ENCODE data around the gene NUP133.
"Not testable (repeated sequence)": the region's sequence is repeated elsewhere in the genome, so short reads cannot be mapped to it uniquely, and the experiment has no call there.

Gene NUP133

GRCh38 chr1:229479660-229480399 is 28.3 kb downstream of the NUP133 start:
- Mint-ChIP-seq H3K4me3 (no peak overlapping the region), H3K36me3 (ENCODE audit: low read depth) (peaks cover 29% of the 10 kb centered on the region), H3K9me3 (no peaks in the 10 kb centered on the region), H3K27me3 (ENCODE audit: low read depth) (no peaks in the 10 kb centered on the region), H3K27ac (no peak overlapping the region), H3K4me1 (ENCODE audit: low read depth) (peaks cover 13% of the 10 kb centered on the region)

GRCh38 chr1:229478852-229479251 is 29.3 kb downstream of the NUP133 start:
- H3K36me3 Mint-ChIP-seq (ENCODE audit: low read depth): peaks cover 33% of the 10 kb centered on the region
- peaks cover 13% of the 10 kb centered on the region for H3K4me1 Mint-ChIP-seq (ENCODE audit: low read depth)
- no peaks in the 10 kb centered on the region for H3K9me3 Mint-ChIP-seq
- H3K27ac Mint-ChIP-seq: no peak overlapping the region
- H3K27me3 Mint-ChIP-seq (ENCODE audit: low read depth): no peaks in the 10 kb centered on the region
- no peak overlapping the region for H3K4me3 Mint-ChIP-seq

GRCh38 chr1:229475859-229476258 is 32.3 kb downstream of the NUP133 start:
- H3K36me3 Mint-ChIP-seq (ENCODE audit: low read depth): peaks cover 25% of the 10 kb centered on the region
- not testable (repeated sequence) for H3K27me3 Mint-ChIP-seq (ENCODE audit: low read depth); H3K4me3 Mint-ChIP-seq; H3K4me1 Mint-ChIP-seq (ENCODE audit: low read depth); H3K9me3 Mint-ChIP-seq; H3K27ac Mint-ChIP-seq

- Mint-ChIP-seq H3K9me3 (no peaks in the 10 kb centered on the region), H3K27me3 (ENCODE audit: low read depth) (no peaks in the 10 kb centered on the region), H3K4me3 (no peak overlapping the region), H3K27ac (no peak overlapping the region), H3K36me3 (ENCODE audit: low read depth) (peaks cover 28% of the 10 kb centered on the region), H3K4me1 (ENCODE audit: low read depth) (peaks cover 3% of the 10 kb centered on the region)
These were observed 33.6 kb downstream of the NUP133 start for GRCh38 chr1:229474509-229474908.

- Mint-ChIP-seq H3K36me3 (ENCODE audit: low read depth) (peaks cover 39% of the 10 kb centered on the region), H3K27me3 (ENCODE audit: low read depth) (no peaks in the 10 kb centered on the region), H3K4me3 (no peak overlapping the region), H3K27ac (no peak overlapping the region), H3K4me1 (ENCODE audit: low read depth) (no peaks in the 10 kb centered on the region), H3K9me3 (no peaks in the 10 kb centered on the region)
These were observed 37.0 kb downstream of the NUP133 start for GRCh38 chr1:229471175-229471574.

- Mint-ChIP-seq H3K4me3 (no peak overlapping the region), H3K36me3 (ENCODE audit: low read depth) (peaks cover 39% of the 10 kb centered on the region), H3K9me3 (no peaks in the 10 kb centered on the region), H3K27ac (no peak overlapping the region), H3K4me1 (ENCODE audit: low read depth) (no peaks in the 10 kb centered on the region), H3K27me3 (ENCODE audit: low read depth) (no peaks in the 10 kb centered on the region)
These were observed 37.6 kb downstream of the NUP133 start for GRCh38 chr1:229470406-229471043.

- H3K27ac Mint-ChIP-seq: no peak overlapping the region
- no peaks in the 10 kb centered on the region for H3K27me3 Mint-ChIP-seq (ENCODE audit: low read depth)
- H3K36me3 Mint-ChIP-seq (ENCODE audit: low read depth): peaks cover 41% of the 10 kb centered on the region
- H3K4me3 Mint-ChIP-seq: no peak overlapping the region
- no peaks in the 10 kb centered on the region for H3K9me3 Mint-ChIP-seq
- H3K4me1 Mint-ChIP-seq (ENCODE audit: low read depth): no peaks in the 10 kb centered on the region
These were observed 41.3 kb downstream of the NUP133 start for GRCh38 chr1:229466887-229467286.

- Mint-ChIP-seq H3K4me1 (ENCODE audit: low read depth) (no peaks in the 10 kb centered on the region), H3K27ac (no peak overlapping the region), H3K9me3 (no peaks in the 10 kb centered on the region), H3K4me3 (no peak overlapping the region), H3K36me3 (ENCODE audit: low read depth) (peaks cover 48% of the 10 kb centered on the region), H3K27me3 (ENCODE audit: low read depth) (no peaks in the 10 kb centered on the region)
These were observed 43.5 kb downstream of the NUP133 start for GRCh38 chr1:229464672-229465071.

GRCh38 chr1:229461032-229461668 is 47.0 kb downstream of the NUP133 start:
- H3K4me3 Mint-ChIP-seq: no peak overlapping the region
- no peaks in the 10 kb centered on the region for H3K4me1 Mint-ChIP-seq (ENCODE audit: low read depth)
- H3K27me3 Mint-ChIP-seq (ENCODE audit: low read depth): no peaks in the 10 kb centered on the region
- no peaks in the 10 kb centered on the region for H3K9me3 Mint-ChIP-seq
- peaks cover 43% of the 10 kb centered on the region for H3K36me3 Mint-ChIP-seq (ENCODE audit: low read depth)
- no peak overlapping the region for H3K27ac Mint-ChIP-seq

GRCh38 chr1:229459815-229460214 is 48.3 kb downstream of the NUP133 start:
- no peak overlapping the region for H3K27ac Mint-ChIP-seq
- peaks cover 42% of the 10 kb centered on the region for H3K36me3 Mint-ChIP-seq (ENCODE audit: low read depth)
- no peaks in the 10 kb centered on the region for H3K9me3 Mint-ChIP-seq
- no peaks in the 10 kb centered on the region for H3K4me1 Mint-ChIP-seq (ENCODE audit: low read depth)
- no peaks in the 10 kb centered on the region for H3K27me3 Mint-ChIP-seq (ENCODE audit: low read depth)
- no peak overlapping the region for H3K4me3 Mint-ChIP-seq

- no peak overlapping the region for H3K27ac Mint-ChIP-seq
- H3K36me3 Mint-ChIP-seq (ENCODE audit: low read depth): peaks cover 31% of the 10 kb centered on the region
- H3K9me3 Mint-ChIP-seq: no peaks in the 10 kb centered on the region
- no peaks in the 10 kb centered on the region for H3K27me3 Mint-ChIP-seq (ENCODE audit: low read depth)
- no peaks in the 10 kb centered on the region for H3K4me1 Mint-ChIP-seq (ENCODE audit: low read depth)
- no peak overlapping the region for H3K4me3 Mint-ChIP-seq
These were observed 50.7 kb downstream of the NUP133 start for GRCh38 chr1:229457436-229457835.

- Mint-ChIP-seq H3K4me3 (no peak overlapping the region), H3K4me1 (ENCODE audit: low read depth) (no peaks in the 10 kb centered on the region), H3K9me3 (no peaks in the 10 kb centered on the region), H3K36me3 (ENCODE audit: low read depth) (peaks cover 34% of the 10 kb centered on the region), H3K27ac (no peak overlapping the region), H3K27me3 (ENCODE audit: low read depth) (no peaks in the 10 kb centered on the region)
These were observed 52.1 kb downstream of the NUP133 start for GRCh38 chr1:229456016-229456415.

- H3K4me3 Mint-ChIP-seq: no peak overlapping the region
- peaks cover 24% of the 10 kb centered on the region for H3K36me3 Mint-ChIP-seq (ENCODE audit: low read depth)
- no peak overlapping the region for H3K27ac Mint-ChIP-seq
- H3K4me1 Mint-ChIP-seq (ENCODE audit: low read depth): no peaks in the 10 kb centered on the region
- no peaks in the 10 kb centered on the region for H3K9me3 Mint-ChIP-seq
- no peaks in the 10 kb centered on the region for H3K27me3 Mint-ChIP-seq (ENCODE audit: low read depth)
These were observed 54.1 kb downstream of the NUP133 start for GRCh38 chr1:229454056-229454455.

GRCh38 chr1:229452956-229453801 is 55.0 kb downstream of the NUP133 start:
- Mint-ChIP-seq H3K36me3 (ENCODE audit: low read depth) (peaks cover 29% of the 10 kb centered on the region), H3K9me3 (no peaks in the 10 kb centered on the region), H3K4me3 (no peak overlapping the region), H3K27ac (no peak overlapping the region), H3K27me3 (ENCODE audit: low read depth) (no peaks in the 10 kb centered on the region), H3K4me1 (ENCODE audit: low read depth) (no peaks in the 10 kb centered on the region)

All from T-helper 1 cell treated with Interleukin-12 subunit alpha and Interleukin-12 subunit beta and Interleukin-4 antibody, amounts not matched to agents 30 μg/mL and 1 μg/mL, for 36 hours (primary cell).